ENCODE results near the gene ANXA3. TPM values are rescaled to one million over a fixed set of nuclear protein-coding genes. Genes with fewer than 3 reads are reported as not detected.

ANXA3 gene
- total and polyA plus RNA-seq, 9 donors: 1.5 to 63.5 (median 8.1) TPM

DNA sequence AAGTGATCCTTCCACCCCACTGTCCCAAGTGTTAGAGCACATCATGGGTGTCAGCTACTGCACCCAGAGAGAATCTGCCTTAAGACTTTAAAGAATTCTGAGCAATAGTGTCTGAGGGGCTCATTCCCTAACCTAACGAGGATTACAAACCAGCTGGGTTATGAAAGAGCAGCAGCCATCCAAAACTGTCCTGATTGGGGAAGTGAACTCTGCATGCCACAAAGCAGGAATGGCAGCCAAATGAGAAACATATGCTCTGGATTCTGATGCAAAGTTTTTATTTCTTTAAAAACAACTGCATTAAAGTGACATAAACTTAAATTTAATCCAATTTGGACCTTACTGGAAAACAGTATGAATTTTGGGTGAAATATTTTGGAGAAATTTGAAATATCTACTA lies 103.2 kb downstream of the ANXA3 start:
- H3K4me3 ChIP-seq: no peak overlapping the region
- intact Hi-C loops (cut with DNase I): loop anchor here in 1 of 4 donors (5.0 kb wide), 1 partner anchor 1563 kb away; no protein-coding TSS in a partner anchor
- H3K4me1 ChIP-seq (ENCODE audit: insufficient read depth): no peaks in the 10 kb centered on the region
- no peaks in the 10 kb centered on the region for H3K9me3 ChIP-seq
- no peaks in the 10 kb centered on the region for H3K27me3 ChIP-seq
- no peak for DNase-seq
- 0 to 9% (median 0%) methylated on average over 1 of the region's 1 CpG for WGBS, 3 donors
- no peak overlapping the region for H3K27ac ChIP-seq
- H3K36me3 ChIP-seq: no peaks in the 10 kb centered on the region
- TF ChIP-seq, protein P1, sequence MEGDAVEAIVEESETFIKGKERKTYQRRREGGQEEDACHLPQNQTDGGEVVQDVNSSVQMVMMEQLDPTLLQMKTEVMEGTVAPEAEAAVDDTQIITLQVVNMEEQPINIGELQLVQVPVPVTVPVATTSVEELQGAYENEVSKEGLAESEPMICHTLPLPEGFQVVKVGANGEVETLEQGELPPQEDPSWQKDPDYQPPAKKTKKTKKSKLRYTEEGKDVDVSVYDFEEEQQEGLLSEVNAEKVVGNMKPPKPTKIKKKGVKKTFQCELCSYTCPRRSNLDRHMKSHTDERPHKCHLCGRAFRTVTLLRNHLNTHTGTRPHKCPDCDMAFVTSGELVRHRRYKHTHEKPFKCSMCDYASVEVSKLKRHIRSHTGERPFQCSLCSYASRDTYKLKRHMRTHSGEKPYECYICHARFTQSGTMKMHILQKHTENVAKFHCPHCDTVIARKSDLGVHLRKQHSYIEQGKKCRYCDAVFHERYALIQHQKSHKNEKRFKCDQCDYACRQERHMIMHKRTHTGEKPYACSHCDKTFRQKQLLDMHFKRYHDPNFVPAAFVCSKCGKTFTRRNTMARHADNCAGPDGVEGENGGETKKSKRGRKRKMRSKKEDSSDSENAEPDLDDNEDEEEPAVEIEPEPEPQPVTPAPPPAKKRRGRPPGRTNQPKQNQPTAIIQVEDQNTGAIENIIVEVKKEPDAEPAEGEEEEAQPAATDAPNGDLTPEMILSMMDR (IDR thresholded peaks at IDR 0.05): no peak
- TF ChIP-seq EP300 (IDR thresholded peaks at IDR 0.05): no peak
- no peak for TF ChIP-seq POLR2A (IDR thresholded peaks at IDR 0.05)

DNA sequence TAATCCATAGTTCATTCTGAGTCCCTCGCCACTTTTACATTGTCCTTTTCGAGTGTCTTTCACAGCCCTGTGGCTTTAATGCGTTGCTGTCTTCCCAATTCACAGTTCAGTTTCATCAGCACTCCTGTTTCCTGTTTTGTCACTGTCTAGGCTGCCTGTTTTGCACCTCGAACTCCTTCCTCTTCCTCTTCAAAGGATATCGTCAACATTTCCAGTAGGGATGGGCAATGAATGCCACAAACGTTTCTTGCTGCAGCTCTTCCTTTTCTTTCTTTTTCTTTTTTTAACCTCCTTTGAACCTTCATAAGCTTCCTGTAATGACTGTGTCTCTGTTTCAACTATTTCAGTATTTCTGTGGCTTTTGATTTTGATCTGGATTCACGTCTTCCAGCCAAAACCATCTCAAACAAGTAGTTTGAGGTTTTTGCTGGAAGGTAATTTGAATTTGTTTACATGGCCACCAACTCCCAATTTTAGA lies 105.4 kb downstream of the ANXA3 start:
- Histone ChIP-seq H3K27ac (no peak overlapping the region), H3K9me3 (no peaks in the 10 kb centered on the region), H3K4me3 (no peak overlapping the region), H3K4me1 (ENCODE audit: insufficient read depth) (no peaks in the 10 kb centered on the region), H3K36me3 (no peaks in the 10 kb centered on the region), H3K27me3 (no peaks in the 10 kb centered on the region)
- intact Hi-C loops (cut with DNase I): no loop called here
- DNase-seq: no peak
- WGBS, 3 donors: 78 to 82% (median 80%) methylated on average over 7 of the region's 7 CpGs
- TF ChIP-seq POLR2A (IDR thresholded peaks at IDR 0.05): no peak
- TF ChIP-seq, protein P1 (IDR thresholded peaks at IDR 0.05): no peak
- no peak for TF ChIP-seq EP300 (IDR thresholded peaks at IDR 0.05)

DNA sequence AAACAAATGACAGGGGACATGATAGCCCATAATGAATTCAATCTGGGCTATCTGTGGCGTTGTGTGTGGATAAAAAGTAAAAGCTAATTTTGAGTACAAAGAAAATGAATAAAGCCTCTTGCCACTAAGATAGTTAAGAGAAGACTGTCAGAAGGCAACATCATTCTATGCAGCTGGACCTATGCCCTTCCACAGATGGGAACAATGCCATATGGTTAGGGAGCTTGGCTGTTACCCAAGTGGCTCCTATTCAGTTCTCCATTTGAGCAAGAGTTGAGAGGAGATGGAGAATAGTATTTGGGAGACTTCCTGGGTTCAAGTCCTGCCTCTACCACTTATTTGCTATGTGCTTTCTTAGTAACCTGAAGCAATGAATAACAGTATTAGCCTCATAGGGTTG lies 107.7 kb downstream of the ANXA3 start:
- Histone ChIP-seq H3K27me3 (no peaks in the 10 kb centered on the region), H3K4me1 (ENCODE audit: insufficient read depth) (no peaks in the 10 kb centered on the region), H3K4me3 (no peak overlapping the region), H3K36me3 (no peaks in the 10 kb centered on the region), H3K27ac (no peak overlapping the region), H3K9me3 (no peaks in the 10 kb centered on the region)
- intact Hi-C loops (cut with DNase I): no loop called here
- DNase-seq: no peak
- 33 to 50% (median 43%) methylated on average over 1 of the region's 1 CpG for WGBS, 3 donors
- TF ChIP-seq, protein P1 (IDR thresholded peaks at IDR 0.05): no peak
- no peak for TF ChIP-seq POLR2A (IDR thresholded peaks at IDR 0.05)
- no peak for TF ChIP-seq EP300 (IDR thresholded peaks at IDR 0.05)

DNA sequence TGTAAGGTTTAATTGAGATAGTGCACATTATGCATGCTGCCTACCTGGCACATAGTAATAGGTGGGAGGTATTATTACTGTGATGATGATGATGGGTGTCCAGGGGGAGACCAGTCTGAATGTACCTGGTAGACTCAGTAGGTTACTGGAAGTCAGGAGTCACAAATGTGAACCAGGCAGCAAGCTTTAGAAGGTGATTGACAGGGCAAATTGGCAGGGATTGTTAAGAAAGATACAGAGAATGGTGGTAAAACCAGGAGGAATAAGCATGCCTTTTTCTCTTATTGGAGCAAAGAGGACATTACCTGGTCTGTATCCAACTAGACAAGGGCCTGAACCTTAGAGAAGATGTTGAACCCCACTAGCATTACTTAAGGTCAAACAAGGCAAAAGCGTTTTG lies 108.1 kb downstream of the ANXA3 start:
- Histone ChIP-seq H3K4me1 (ENCODE audit: insufficient read depth) (no peaks in the 10 kb centered on the region), H3K4me3 (no peak overlapping the region), H3K27me3 (no peaks in the 10 kb centered on the region), H3K36me3 (no peaks in the 10 kb centered on the region), H3K27ac (no peak overlapping the region), H3K9me3 (no peaks in the 10 kb centered on the region)
- WGBS, 3 donors: 66 to 73% (median 70%) methylated on average over 1 of the region's 1 CpG
- intact Hi-C loops (cut with DNase I): no loop called here
- no peak for TF ChIP-seq EP300 (IDR thresholded peaks at IDR 0.05)
- TF ChIP-seq, protein P1 (IDR thresholded peaks at IDR 0.05): no peak
- no peak for DNase-seq

Small RNA genes lying within 50 kb of the gene (small RNA-seq; reads per million reads assigned to genes)
- gene HIGD1AP13: not detected
- not detected for gene RF00019

Other genes with a start within 250 kb of the ANXA3 start
- gene BMP2K, start 224.6 kb downstream of the ANXA3 start, total RNA-seq: 10 to 100 TPM; 15.7 to 57.3 (median 27.9) TPM
- gene BMP2K, start 224.6 kb downstream of the ANXA3 start, polyA plus RNA-seq: 10 to 100 TPM in 1 of 2 donors, 1 to 10 TPM in 1; 4.8 to 20.4 TPM

Measured in ovary (tissue), 9 donors.